Renal cortical epithelial cell (primary cell): Measurements from ENCODE around the gene ZMYM3. TPM values are rescaled to one million over a fixed set of nuclear protein-coding genes. Genes with fewer than 3 reads are reported as not detected.
A peak's percentile ranks its signal among the peaks of the same experiment; 100 is the strongest.

Experiments used
- DNase-seq: peaks from one replicate; pipeline ENCODE4 v3.0.0-alpha.2; 2011; ENCODE audit warnings: low read depth
- total RNA-seq: library from RNA; depleted of rRNA; stranded (reverse); fragments of >200 nt; gene quantifications from 2 replicates; pipeline ENCODE4 v1.2.3, GENCODE V29; 2014

The ZMYM3 gene
- total RNA-seq, 1 donor from 2014 or later, result 25.1 TPM

DNA sequence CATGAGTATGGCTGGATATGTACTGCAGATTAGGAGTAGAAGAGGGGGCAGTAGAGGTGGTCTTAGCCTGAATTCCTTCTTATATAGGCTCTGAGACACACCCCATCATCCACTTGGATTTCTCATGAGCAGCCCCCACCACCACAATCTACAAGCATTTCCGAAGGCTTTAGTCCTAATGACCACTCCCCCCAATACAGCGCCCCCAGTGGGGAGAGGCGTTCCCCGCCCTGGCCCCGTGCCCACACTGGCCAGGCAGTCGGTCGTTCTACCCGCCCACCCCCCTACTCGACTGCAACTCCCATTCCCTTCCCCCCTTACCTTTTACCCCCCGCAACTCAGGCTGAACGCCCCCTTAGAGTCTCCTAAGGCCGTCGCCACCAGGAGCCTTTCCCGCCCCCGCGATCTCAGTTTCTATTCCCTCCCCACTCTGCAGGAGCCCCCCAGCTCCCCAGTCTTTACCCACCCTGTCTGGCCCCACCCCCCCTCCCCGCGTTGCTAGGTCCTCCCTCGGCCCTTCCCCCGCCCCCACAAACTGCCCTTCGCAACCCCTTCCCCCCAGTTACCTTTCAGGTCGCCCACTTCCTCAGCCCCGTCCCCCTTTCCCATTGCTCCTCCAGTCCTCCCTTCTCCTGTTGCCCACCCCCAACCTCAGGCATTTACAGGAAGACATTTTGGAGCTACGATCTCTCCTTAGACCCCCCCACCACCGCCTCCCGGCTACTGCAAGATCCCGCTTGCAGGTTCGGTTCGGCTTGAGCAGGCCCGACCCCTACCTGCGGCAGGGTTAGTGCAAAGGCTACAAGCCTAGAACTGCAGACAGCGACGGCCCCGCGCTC lies 468 bp downstream of the ZMYM3 start:
- no peak for DNase-seq

GRCh38 chrX:71252221-71252620 lies 1.7 kb downstream of the ZMYM3 start:
- no peak for DNase-seq

DNA sequence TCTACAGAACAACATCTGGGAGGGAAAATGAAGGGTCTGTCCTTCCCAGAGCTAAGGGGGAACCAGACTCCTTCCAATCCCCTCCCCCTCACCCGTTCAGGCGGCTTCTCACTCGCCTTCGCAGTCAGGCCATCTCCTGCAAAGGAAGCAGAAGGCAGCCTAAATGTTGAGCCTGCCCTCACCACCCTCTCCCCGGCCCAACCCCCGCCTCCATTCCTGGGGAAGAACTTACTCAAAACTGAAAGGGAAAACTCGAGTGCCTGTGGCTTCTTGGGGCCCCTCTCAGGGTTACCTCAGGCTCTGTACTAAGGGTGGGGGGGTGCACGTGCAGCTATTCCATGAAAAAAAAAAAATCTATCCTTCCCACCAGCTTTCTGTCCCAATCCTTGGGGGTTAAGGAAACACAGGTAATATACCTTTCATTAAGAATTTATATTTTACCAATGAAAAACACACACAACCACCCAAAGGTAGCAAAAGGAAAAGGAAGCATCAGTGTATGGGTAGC lies 2.4 kb downstream of the ZMYM3 start:
- DNase-seq, result no peak

GRCh38 chrX:71250841-71251240 lies 3.1 kb downstream of the ZMYM3 start:
- DNase-seq, result no peak

GRCh38 chrX:71245159-71245558 lies 8.8 kb downstream of the ZMYM3 start:
- no peak for DNase-seq

DNA sequence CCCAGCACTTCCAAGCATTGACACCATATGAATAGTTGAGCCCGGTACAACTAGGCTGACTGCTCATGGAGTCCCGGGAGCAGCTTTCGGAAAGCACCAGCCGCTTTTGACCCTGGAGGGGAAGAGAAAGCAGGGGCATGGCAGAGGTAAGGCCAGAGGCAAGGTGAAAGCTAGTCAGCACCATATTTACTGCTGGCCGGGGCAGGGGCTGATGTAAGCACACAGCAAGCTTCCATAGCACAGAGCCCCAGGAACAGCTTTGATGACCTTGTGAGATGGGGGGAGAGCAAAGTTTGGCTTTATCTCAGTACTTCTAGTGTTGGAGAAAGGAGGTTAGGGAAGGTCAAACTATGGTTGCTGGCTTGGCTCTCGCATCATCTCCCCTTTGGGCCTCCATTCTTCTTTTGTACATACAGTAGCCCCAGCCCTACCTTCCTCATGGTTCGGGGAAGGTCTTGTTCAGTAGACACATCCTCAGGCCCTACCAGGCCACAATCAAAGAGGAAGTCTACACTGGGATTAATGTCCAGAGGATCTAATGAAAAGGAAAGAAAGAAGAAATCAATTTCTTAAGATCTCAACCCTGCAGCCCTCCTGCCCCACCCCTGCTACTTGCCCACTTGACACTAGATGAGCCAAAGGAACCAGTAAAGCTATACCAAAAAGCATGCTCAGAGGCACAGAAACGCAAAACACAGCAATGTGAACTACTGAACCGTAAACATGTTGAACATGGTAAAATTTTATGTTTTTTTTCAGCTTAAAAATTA lies 9.4 kb downstream of the ZMYM3 start:
- no peak for DNase-seq

GRCh38 chrX:71241301-71241700 lies 12.6 kb downstream of the ZMYM3 start:
- no peak for DNase-seq

- DNase-seq, result no peak
Measured at GRCh38 chrX:71239781-71240180, 14.2 kb downstream of the ZMYM3 start.

DNA sequence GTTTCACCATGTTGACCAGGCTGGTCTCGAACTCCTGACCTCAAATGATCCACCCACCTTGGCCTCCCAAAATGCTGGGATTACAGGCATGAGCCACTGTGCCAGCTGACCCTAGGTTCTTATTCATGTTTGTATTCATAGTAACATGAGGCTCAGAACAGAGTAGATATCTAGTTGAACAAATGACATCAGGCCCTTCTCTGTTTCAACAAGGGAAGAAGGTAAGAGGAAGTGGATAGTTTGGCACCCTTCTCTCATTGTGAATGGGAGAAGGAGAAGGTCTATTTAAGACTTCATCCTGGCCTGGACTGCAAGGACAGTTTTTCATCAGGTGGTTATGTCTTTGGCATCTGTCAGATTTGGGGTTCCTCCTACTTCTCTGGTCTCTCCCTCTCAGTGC lies 17.1 kb downstream of the ZMYM3 start:
- no peak for DNase-seq

- no peak for DNase-seq
Measured at GRCh38 chrX:71235482-71235881, 18.5 kb downstream of the ZMYM3 start.

- DNase-seq, result peak; percentile 23
Measured at GRCh38 chrX:71228063-71228642, 25.8 kb downstream of the ZMYM3 start.

GRCh38 chrX:71227370-71228062 lies 26.4 kb downstream of the ZMYM3 start:
- no peak for DNase-seq

DNA sequence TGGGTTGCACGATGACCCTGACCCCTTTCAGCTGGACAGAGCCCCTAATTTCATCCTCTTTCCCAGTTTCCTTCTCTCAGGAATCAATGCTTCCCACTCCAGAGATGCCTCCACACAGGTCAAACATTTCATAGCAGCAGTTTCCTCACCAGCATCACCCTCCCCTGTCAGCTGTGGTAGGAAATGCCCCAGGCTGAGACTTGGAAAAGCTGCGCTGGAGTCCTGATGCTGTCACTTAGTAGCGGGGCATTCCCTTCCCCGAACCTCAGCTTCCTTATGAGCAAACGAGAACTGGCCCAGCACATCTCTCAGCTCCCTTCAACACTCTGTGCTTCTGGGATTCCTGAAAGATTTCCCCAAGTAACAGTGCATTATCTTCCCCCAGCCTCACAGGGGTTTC lies 28.3 kb downstream of the ZMYM3 start:
- no peak for DNase-seq

DNA sequence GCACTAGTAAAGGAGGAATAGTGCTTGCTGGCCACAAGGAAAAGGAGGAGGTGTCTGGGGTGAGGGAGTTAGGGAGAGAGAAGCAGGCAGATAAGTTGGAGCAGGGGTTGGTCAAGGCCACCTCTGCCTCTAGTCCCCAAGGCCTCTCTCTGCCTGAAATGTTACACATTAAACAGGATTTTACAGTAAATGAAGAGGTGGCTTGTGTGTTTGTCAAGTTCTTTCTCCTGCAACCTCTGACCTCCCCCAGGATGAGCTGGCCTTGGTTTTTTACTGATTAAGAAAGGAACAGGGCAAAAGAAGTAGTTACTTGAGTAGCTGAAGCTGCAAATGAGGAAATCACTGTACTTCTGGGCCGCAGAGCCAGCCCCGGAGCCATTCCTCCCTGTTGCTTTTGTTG lies 28.9 kb downstream of the ZMYM3 start:
- peak; percentile 54 for DNase-seq

- no peak for DNase-seq
Measured at GRCh38 chrX:71224098-71224708, 29.7 kb downstream of the ZMYM3 start.

GRCh38 chrX:71222929-71223328 lies 31.0 kb downstream of the ZMYM3 start, which contains the start of gene GJB1:
Gene GJB1, plus strand, starts transcription at chrX:71223224. Its CDS starts 484 bp downstream, at chrX:71223708.
- no peak for DNase-seq

DNA sequence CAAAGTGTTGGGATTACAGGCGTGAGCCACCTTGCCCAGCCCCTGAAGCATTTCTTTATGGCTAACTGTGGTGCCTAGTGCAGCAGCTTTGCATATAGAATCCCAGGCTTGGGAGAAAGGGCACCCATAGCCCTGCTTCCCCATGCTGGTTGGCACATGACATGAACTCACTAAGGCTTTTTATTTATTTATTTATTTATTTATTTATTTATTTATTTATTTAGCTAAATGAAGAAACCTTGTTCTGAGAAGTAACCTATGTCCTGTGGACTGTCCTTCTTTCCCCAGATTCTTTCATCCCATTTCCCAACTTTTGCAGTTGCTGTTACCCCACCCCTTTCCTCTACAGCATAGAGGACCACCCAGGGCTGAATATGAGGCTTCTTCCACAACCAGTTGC lies 32.8 kb downstream of the ZMYM3 start:
- DNase-seq, result no peak

- no peak for DNase-seq
Measured at GRCh38 chrX:71217298-71217697, 36.6 kb downstream of the ZMYM3 start.

- no peak for DNase-seq
Measured at GRCh38 chrX:71216485-71216884, 37.5 kb downstream of the ZMYM3 start.

- DNase-seq, result peak; percentile 13
Measured at GRCh38 chrX:71215338-71215912, 38.5 kb downstream of the ZMYM3 start.
